Tibial nerve (tissue), 3 donors: ENCODE data around the gene TMPRSS6.

ENCODE experiments used
- CTCF ChIP-seq, 5 experiments: fragments of 200-600 bp in 3 of 5; fragments of 450-650 bp in 2 of 5; sonication (generic) in 3 of 5; IDR thresholded peaks; one replicate each; pipeline ENCODE4 v1.5.1; 2016 to 2019; ENCODE audit warnings: antibody characterized with exemption in 5 of 5, mild to moderate bottlenecking in 3 of 5, moderate library complexity in 2 of 5
- POLR2A ChIP-seq, 2 donors: fragments of 450-650 bp; IDR thresholded peaks; one replicate each; pipeline ENCODE4 v1.6.1; 2017; ENCODE audit warnings: antibody characterized with exemption in 2 of 2, mild to moderate bottlenecking in 2 of 2, moderate library complexity in 2 of 2

GRCh38 chr22:37022483-37023337 lies 86.8 kb downstream of the TMPRSS6 start:
- TF ChIP-seq CTCF (IDR thresholded peaks at IDR 0.05) (no peak), POLR2A (IDR thresholded peaks at IDR 0.05) (no peak)
